ENCODE measurements around the gene SLFN12L.

- no peak for TF ChIP-seq EZH2 (IDR thresholded peaks at IDR 0.05; ENCODE audit: low read length)
- no peak for TF ChIP-seq CTCF (optimal IDR thresholded peaks at IDR 0.05 in 1 of 3, IDR thresholded peaks at IDR 0.05 in 1 of 3, conservative IDR thresholded peaks at IDR 0.05 in 1 of 3; ENCODE audit: extremely low read depth in 1 of 3, insufficient read depth in 2 of 3, low read length in 3 of 3)
Observed at GRCh38 chr17:35543856-35544255, 6.4 kb upstream of the SLFN12L start.

All from keratinocyte (primary cell).